ENCODE measurements around the gene ZNF281.

Gene ZNF281

DNA sequence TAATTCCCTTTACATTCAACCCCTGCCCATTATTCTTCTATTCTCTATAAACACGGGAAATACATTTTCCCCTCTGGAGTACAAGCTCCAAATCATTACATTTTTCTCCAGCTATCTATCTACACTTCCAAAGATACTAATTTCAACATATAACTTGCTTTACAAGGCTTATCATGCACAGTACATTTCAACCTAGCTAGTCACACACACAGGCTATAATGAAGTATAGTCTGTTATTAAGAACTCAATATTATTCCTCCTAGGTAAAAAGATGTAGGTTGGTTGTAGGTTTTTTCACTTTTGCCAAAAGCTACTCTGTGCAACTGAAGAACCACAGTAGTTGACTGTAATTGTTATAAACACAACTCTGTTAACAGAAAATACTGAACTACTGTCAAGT, 8.1 kb downstream of the ZNF281 start:
- POLR2A ChIA-PET, result no interaction called here
- CTCF ChIA-PET, result no interaction called here
- TF ChIP-seq HDGF (IDR thresholded peaks at IDR 0.05; ENCODE audit: borderline replicate concordance), result no peak
- 0 out of 2 replicates have a peak, but pooled peaks have one; percentile 6 for TF ChIP-seq FOXM1 (IDR thresholded peaks at IDR 0.05; ENCODE audit: borderline replicate concordance)
- TF ChIP-seq, protein P1, sequence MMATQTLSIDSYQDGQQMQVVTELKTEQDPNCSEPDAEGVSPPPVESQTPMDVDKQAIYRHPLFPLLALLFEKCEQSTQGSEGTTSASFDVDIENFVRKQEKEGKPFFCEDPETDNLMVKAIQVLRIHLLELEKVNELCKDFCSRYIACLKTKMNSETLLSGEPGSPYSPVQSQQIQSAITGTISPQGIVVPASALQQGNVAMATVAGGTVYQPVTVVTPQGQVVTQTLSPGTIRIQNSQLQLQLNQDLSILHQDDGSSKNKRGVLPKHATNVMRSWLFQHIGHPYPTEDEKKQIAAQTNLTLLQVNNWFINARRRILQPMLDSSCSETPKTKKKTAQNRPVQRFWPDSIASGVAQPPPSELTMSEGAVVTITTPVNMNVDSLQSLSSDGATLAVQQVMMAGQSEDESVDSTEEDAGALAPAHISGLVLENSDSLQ (IDR thresholded peaks at IDR 0.05), result no peak
- no peak for DNase-seq (ENCODE audit: extremely low spot score)

DNA sequence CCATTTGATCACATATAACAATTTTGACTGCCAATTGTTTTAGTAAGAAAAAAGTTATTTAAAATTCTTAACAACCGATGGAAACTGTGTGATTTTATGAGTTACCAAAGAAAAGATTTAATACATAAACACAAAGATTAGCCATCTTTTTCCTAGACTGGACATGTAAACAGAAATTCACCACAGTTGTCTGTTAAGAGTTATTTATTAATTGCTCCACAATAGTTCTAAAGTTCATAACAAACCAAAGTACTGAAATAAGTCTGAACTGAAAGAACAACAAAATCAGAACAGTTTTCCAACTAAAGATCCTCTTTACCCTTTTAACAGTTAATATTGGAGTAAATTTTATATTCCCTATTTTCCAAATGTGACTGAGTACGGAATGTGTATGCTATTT, 8.6 kb downstream of the ZNF281 start:
- TF ChIP-seq FOXM1 (IDR thresholded peaks at IDR 0.05; ENCODE audit: borderline replicate concordance) (no peak), SUZ12 (IDR thresholded peaks at IDR 0.05) (no peak), FOXA1 (IDR thresholded peaks at IDR 0.05) (no peak), FOXK2 (IDR thresholded peaks at IDR 0.05) (no peak), HDGF (IDR thresholded peaks at IDR 0.05; ENCODE audit: borderline replicate concordance) (no peak), TARDBP (IDR thresholded peaks at IDR 0.05) (no peak)
- no peak for DNase-seq (ENCODE audit: extremely low spot score)
- ChIA-PET CTCF (no interaction called here), POLR2A (no interaction called here)

DNA sequence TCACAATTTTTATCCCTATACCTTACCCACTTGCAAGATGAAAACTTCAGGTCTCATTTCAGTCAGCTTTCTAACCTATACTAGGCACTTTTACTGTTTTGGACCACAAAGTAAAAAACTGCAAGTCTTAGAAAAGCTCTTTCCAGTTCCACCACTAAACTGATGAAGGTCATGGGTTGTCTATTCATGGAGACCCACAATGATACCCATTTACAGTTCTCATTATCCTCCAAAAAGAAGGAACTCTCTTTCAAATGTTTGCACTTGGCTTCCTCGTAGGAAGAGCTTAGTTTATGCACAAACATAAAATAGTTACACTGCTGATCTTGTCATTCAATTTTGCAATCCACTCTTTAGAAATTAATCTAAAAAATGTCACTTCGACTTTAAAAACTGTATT, 9.3 kb downstream of the ZNF281 start:
- TF ChIP-seq LEF1 (IDR thresholded peaks at IDR 0.05; ENCODE audit: borderline replicate concordance), result no peak
- no peak for TF ChIP-seq L3MBTL2 (conservative IDR thresholded peaks at IDR 0.05)
- TF ChIP-seq FOXK2 (IDR thresholded peaks at IDR 0.05), result no peak
- TF ChIP-seq BHLHE40 (IDR thresholded peaks at IDR 0.05; ENCODE audit: borderline replicate concordance), result no peak
- TF ChIP-seq NFRKB (IDR thresholded peaks at IDR 0.05), result no peak
- ChIA-PET CTCF (interaction anchor here (0.8 kb wide), 1 partner anchor 80 kb away, joined by 4 read pairs; no protein-coding TSS in a partner anchor), POLR2A (no interaction called here)
- no peak for DNase-seq (ENCODE audit: extremely low spot score)

DNA sequence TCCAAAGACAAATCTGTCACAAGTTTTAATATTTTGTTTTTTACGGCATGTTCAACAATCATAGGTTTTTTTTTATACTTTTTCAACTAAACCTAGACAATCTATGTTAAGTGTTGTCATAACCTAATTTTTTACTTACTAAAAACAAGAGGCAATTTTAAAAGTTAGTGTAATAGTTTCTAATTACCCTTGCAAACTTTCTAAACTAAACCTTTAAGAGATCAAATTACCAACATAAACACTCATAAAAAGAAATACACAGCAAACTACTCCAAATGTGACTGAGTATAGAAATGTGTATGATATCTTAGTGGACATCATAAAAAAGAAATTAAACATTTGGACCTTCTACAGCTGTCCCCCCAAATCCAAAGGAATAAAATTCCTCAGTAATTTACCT, 10.0 kb downstream of the ZNF281 start:
- TF ChIP-seq ZNF384 (IDR thresholded peaks at IDR 0.05), result no peak
- no peak for TF ChIP-seq L3MBTL2 (conservative IDR thresholded peaks at IDR 0.05)
- no peak for TF ChIP-seq ARNT (IDR thresholded peaks at IDR 0.05)
- no peak for TF ChIP-seq FOXA1 (IDR thresholded peaks at IDR 0.05)
- TF ChIP-seq FOXM1 (IDR thresholded peaks at IDR 0.05; ENCODE audit: borderline replicate concordance), result no peak
- TF ChIP-seq CTBP1 (IDR thresholded peaks at IDR 0.05; ENCODE audit: borderline replicate concordance), result no peak
- TF ChIP-seq LEF1 (IDR thresholded peaks at IDR 0.05; ENCODE audit: borderline replicate concordance), result no peak
- TF ChIP-seq, protein P1 (IDR thresholded peaks at IDR 0.05), result no peak
- no peak for TF ChIP-seq FOXK2 (IDR thresholded peaks at IDR 0.05)
- TF ChIP-seq NFRKB (IDR thresholded peaks at IDR 0.05), result no peak
- TF ChIP-seq HDGF (IDR thresholded peaks at IDR 0.05; ENCODE audit: borderline replicate concordance), result no peak
- no peak for TF ChIP-seq TARDBP (IDR thresholded peaks at IDR 0.05)
- TF ChIP-seq ELF4 (IDR thresholded peaks at IDR 0.05), result no peak
- no peak for TF ChIP-seq SP1 (IDR thresholded peaks at IDR 0.05)
- no peak for TF ChIP-seq BHLHE40 (IDR thresholded peaks at IDR 0.05; ENCODE audit: borderline replicate concordance)
- no peak for TF ChIP-seq SUZ12 (IDR thresholded peaks at IDR 0.05)
- CTCF ChIA-PET, result interaction anchor here (0.8 kb wide), 1 partner anchor 80 kb away, joined by 4 read pairs; no protein-coding TSS in a partner anchor
- no peak for DNase-seq (ENCODE audit: extremely low spot score)
- POLR2A ChIA-PET, result no interaction called here

DNA sequence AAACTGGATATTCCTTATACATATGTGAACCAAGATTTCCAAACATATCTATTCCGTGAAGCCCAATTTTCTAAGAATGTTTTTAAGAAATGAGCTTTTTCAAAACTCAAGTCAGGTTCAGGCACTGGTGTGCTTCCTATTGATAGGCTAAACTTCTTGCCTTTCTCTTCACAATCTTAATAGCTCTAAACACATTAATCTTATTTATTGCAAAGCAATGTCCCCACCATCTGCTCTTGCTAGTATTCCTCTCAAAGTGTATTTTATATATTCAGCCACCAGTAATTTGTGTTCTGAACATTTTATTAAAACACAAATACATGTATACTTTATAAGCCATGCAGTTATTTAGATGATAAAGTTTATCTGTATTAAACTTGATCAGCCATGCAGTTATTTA, 11.5 kb downstream of the ZNF281 start:
- CTCF ChIA-PET, result no interaction called here
- TF ChIP-seq SUZ12 (IDR thresholded peaks at IDR 0.05) (no peak), HDGF (IDR thresholded peaks at IDR 0.05; ENCODE audit: borderline replicate concordance) (no peak), CTBP1 (IDR thresholded peaks at IDR 0.05; ENCODE audit: borderline replicate concordance) (no peak)
- TF ChIP-seq, protein P1 (IDR thresholded peaks at IDR 0.05), result 0 out of 2 replicates have a peak, but pooled peaks have one; percentile 50
- POLR2A ChIA-PET, result no interaction called here
- no peak for DNase-seq (ENCODE audit: extremely low spot score)

DNA sequence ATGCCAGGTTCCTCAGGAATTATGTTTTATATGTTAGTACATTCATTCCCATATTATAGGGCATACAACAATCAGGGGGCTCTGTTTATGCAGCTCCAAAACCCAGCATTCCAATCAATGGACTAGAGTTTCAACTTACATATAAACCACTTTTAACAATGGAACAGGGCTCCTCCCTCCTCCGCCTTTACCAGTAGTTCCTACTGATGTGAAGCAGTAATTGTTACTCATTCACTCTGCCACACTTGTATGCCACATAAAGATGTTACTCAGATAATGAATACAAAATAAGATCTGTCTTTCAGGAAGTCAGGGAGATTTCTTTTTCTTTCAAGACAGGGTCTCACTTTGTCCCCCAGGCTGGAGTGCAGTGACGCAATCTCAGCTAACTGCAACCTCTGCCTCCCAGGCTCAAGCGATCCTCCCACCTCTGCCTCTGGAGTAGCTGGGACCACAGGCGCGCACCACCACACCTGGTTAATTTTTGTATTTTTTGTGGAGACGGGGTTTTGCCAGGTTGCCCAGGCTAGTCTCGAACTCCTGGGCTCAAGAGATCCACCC, 17.1 kb downstream of the ZNF281 start:
- DNase-seq (ENCODE audit: extremely low spot score), result no peak
- TF ChIP-seq SP1 (IDR thresholded peaks at IDR 0.05) (no peak), SUZ12 (IDR thresholded peaks at IDR 0.05) (no peak), HDGF (IDR thresholded peaks at IDR 0.05; ENCODE audit: borderline replicate concordance) (no peak), ZNF384 (IDR thresholded peaks at IDR 0.05) (no peak), FOXM1 (IDR thresholded peaks at IDR 0.05; ENCODE audit: borderline replicate concordance) (no peak), FOXA1 (IDR thresholded peaks at IDR 0.05) (no peak), ARNT (IDR thresholded peaks at IDR 0.05) (no peak), CTBP1 (IDR thresholded peaks at IDR 0.05; ENCODE audit: borderline replicate concordance) (no peak), FOXK2 (IDR thresholded peaks at IDR 0.05) (no peak), ELF4 (IDR thresholded peaks at IDR 0.05) (no peak), BHLHE40 (IDR thresholded peaks at IDR 0.05; ENCODE audit: borderline replicate concordance) (no peak), L3MBTL2 (conservative IDR thresholded peaks at IDR 0.05) (no peak), TARDBP (IDR thresholded peaks at IDR 0.05) (no peak)
- TF ChIP-seq, protein P1 (IDR thresholded peaks at IDR 0.05), result no peak
- ChIA-PET CTCF (no interaction called here), POLR2A (no interaction called here)

Data from HEK293T (cell line).